GM19467 (cell line): Measurements from ENCODE around the gene POLR3K.
"Not testable (repeated sequence)": the region's sequence is repeated elsewhere in the genome, so short reads cannot be mapped to it uniquely, and the experiment has no call there.

Experiments
- ATAC-seq: cut with Tn5 transposase; IDR thresholded peaks from one replicate; pipeline ENCODE4 v1.9.1; 2021; ENCODE audit warnings: mild to moderate bottlenecking, moderate library complexity; ENCODE audit not compliant: unreplicated experiment

The POLR3K gene

GRCh38 chr16:24151-24550, 29.3 kb downstream of the POLR3K start:
- ATAC-seq: not testable (repeated sequence)

- ATAC-seq: not testable (repeated sequence)
These were observed 32.5 kb downstream of the POLR3K start for GRCh38 chr16:20886-21285.

GRCh38 chr16:17062-17765, 36.2 kb downstream of the POLR3K start:
- ATAC-seq: not testable (repeated sequence)

GRCh38 chr16:10772-11171, 42.6 kb downstream of the POLR3K start:
- ATAC-seq: not testable (repeated sequence)

DNA sequence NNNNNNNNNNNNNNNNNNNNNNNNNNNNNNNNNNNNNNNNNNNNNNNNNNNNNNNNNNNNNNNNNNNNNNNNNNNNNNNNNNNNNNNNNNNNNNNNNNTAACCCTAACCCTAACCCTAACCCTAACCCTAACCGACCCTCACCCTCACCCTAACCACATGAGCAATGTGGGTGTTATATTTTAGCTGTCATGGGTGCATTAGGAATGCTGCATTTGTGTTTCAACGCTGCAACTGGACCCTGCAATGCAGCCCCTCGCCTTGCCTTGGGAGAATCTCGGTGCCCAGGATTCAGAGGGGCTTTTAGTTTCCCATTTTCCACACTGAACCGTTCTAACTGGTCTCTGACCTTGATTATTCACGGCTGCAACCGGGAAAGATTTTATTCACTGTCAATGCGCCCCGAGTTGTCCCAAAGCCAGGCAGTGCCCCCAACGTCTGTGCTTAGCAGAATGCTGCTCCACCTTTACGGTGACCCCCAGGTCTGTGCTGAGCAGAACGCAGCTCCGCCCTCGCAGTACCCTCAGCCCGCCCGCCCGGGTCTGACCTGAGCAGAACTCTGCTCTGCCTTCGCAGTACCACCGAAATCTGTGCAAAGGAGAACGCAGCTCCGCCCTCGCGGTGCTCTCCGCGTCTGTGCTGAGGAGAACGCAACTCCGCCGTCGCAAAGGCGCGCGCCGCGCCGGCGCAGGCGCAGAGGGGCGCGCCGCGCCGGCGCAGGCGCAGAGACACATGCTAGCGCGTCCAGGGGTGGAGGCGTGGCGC, 43.3 kb downstream of the POLR3K start:
- no peak for ATAC-seq
